NCI-H1417 (cell line): Measurements from ENCODE around the gene TFAP2D.

Source experiments
- DNase-seq, 3 experiments: peaks; one replicate each; lab custom pipeline; 2025; lab: John Stamatoyannopoulos, UW

The TFAP2D gene

DNA sequence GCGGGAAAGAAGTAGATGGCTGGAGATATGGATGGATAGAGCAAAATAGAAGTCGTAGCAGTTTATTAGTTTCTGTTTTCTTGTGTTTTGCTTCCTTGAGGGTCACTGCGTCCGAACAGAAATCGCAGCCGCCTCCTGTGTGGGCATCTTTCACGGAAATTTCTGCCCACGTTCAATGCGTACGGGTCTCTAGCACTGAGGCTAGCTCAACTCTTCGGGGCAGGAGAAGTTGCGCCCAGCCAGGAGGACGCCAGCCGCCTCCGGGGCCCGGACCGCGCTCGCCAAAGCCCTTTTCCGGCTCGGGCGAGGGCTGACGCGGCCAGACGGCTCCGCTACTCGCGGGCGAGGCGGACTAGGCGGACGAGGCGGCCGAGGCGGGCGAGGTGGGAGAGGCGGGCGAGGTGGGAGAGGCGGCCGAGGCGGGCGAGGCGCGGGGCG, 106.2 kb downstream of the TFAP2D start:
- peak in 1 of 3 experiments; percentile 9 for DNase-seq

DNA sequence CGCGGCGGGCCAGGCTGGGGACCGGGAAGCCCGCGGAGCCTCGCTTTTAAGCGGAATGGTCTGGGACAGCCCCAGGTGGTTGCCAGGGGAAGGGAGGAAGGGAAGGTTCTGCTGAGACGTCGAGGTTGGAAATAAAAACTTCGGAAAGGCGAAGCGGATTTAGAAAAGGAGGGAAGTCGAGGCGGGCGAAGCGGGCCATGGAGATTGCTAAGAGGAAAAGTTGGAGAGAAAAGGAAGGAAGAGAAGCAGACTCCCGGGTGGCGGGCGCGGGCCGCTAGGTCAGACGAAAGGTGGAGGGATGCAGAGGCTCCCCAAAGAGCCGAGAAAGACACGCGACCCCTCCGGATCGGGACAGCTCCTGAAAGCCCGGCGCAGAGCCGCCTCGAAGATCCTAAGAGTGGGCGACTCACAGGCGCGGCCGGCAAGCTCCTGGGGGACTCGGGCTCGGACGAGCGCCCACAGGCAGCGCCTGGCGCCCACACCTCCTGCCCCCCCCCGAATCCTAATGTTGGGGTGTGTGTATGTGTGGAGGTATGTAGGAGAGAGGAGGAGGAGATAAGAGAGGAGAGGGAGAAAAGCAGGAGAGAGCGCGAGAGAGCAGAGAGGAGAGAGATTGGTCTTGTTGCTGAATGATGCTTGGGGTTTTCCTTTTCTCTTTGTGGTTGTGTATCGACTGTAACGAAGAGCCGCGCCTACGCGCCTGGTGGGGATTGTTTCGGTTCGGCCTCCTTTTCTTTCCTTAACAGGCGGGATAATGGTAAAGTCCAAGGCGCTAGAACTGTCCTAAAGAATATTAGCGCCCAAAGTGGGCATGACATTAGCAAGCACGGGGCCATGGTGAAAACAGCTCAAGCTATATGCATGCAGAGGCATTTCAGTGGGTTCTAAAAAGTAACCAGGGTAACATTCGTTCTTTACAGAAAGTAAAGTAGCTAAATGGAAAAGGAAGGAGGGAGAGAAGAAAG, 106.9 kb downstream of the TFAP2D start:
- DNase-seq = peak in 1 of 3 experiments; percentile 15

DNA sequence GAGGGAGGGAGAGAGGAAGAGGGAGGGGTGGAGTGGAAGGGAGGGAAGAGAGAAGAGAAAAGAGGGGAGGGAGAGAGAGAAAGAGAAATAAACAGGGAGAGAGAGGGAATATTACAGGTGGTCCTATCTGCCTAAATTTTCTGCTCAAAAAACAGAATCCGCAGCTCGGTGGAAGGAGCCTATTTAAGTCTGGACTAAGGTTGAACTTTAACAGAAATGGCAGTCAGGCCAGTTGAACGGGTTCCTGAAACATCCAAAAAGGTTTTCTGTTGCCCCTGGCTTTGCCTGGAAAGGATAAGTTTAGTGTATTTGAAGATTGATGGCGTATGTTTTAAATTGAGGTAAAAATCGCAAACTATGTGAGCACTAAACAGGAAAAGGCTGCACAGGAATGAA, 107.5 kb downstream of the TFAP2D start:
- DNase-seq = no peak

DNA sequence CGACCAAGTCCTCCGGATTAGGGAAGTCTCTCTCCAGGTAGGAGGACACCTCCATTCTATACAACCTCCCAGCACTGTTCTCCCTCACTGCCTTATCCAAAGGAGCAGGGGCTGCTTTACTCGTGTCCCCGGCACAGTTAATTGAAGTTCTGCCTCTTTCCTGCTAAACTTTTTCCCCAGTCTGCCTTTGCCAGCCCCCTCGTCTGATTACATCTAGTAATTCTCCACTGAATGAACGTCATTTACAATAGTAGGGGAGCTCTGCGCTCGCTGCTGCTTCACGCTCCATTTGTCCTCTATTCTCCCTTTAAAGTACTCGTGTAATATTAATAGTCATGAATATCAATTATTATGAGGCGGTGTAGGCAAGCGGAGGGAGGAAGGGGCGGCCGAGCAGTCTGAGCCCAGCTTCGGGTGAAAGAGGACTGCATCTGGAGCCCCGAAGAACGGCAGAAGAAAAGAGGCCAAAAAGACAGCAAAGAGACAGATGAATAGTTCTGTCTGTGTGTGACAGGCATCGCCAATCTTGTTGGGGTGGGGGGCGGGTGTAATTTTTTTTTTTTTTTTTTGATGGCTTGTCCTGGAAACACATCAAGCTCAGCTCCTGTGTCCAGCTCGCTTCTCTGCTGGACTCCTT, 108.2 kb downstream of the TFAP2D start:
- peak in 2 of 3 experiments; percentile 65 to 76 for DNase-seq

DNA sequence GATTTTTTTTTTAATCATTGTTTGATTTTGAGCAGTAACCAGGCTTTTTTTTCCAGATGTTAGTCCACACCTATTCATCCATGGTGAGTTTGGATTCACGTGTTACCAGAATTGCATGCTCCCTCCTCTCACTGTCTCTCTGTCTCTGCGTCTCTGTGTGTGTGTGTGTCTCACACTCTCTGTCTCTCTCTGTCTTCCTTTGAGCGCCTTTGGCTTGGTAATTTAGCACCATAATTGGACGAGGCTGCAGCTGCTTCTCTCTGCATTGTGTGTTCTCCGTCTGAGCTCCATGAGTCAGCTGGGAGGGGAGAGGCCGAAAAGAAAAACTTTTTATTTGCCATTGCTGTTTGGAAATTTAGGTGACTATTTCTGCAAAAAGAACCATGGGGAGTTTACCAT, 108.8 kb downstream of the TFAP2D start:
- peak in 2 of 3 experiments; percentile 65 to 89 for DNase-seq
